HEK293T (cell line): ENCODE measurements around the gene SEC31A.

Source experiments
- ARNT ChIP-seq: fragments of 450-650 bp; IDR thresholded peaks from 2 replicates; pipeline ENCODE4 v1.6.1; 2017; ENCODE audit warnings: mild to moderate bottlenecking
- BHLHE40 ChIP-seq: fragments of 450-650 bp; IDR thresholded peaks from 2 replicates; pipeline ENCODE4 v1.6.1; 2016; ENCODE audit warnings: mild to moderate bottlenecking, moderate library complexity, borderline replicate concordance
- CTBP1 ChIP-seq: fragments of 450-650 bp; IDR thresholded peaks from 2 replicates; pipeline ENCODE4 v1.6.1; 2016; ENCODE audit warnings: borderline replicate concordance
- FOXK2 ChIP-seq: fragments of 450-650 bp; IDR thresholded peaks from 2 replicates; pipeline ENCODE4 v1.6.1; 2016; ENCODE audit warnings: mild to moderate bottlenecking
- FOXM1 ChIP-seq: fragments of 450-650 bp; IDR thresholded peaks from 2 replicates; pipeline ENCODE4 v1.6.1; 2017; ENCODE audit warnings: mild to moderate bottlenecking, borderline replicate concordance
- LEF1 ChIP-seq: fragments of 450-650 bp; IDR thresholded peaks from 2 replicates; pipeline ENCODE4 v1.6.1; 2017; ENCODE audit warnings: mild to moderate bottlenecking, borderline replicate concordance
- NFRKB ChIP-seq: fragments of 450-650 bp; IDR thresholded peaks from 2 replicates; pipeline ENCODE4 v1.6.1; 2016; ENCODE audit warnings: mild to moderate bottlenecking, moderate library complexity
- SP1 ChIP-seq: fragments of 450-650 bp; IDR thresholded peaks from 2 replicates; pipeline ENCODE4 v1.6.1; 2017
- TARDBP ChIP-seq: fragments of 450-650 bp; IDR thresholded peaks from 2 replicates; pipeline ENCODE4 v1.6.1; 2016
- ZNF384 ChIP-seq: fragments of 450-650 bp; IDR thresholded peaks from 2 replicates; pipeline ENCODE4 v1.6.1; 2016
- TF ChIP-seq, protein P1 (sequence below): fragments of 450-650 bp; IDR thresholded peaks from 2 replicates; pipeline ENCODE4 v1.6.1; 2016

DNA sequence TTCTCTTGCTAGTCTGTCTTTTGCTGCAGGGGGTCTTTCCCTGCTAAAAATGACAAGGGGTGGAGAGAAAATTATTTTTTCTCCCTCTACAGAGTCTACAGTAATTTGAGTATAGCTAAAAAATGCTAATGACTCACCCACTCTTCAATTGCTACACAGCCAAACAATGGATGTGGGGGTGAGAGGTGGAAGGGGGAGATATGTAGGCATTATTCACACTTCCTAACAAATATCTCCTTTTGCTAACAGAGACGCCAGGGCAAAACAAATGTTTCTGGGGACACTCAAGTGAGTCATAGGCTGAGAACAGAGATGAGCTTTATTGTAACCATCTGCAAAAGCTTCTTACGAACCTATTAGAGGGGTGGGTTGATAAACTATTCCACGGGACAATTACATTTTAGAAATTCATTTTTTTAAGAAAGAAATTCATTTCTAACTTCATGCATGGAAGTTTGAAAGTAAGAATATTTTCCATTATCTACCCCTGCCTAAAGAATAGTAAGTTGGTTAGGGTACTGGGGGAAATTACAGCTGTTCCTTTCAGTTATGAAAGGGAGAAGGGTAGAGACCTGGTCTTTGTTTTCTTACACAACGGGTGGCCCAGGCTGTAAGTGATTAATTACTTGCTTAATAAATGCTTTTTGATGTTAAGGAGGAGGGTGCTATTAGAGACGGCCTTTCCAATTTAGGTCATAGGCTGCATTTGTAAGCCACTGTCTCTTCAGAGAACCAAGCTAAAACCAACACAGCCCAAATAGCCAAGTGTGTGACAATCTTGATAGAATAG is 105.1 kb downstream of the SEC31A start:
- TF ChIP-seq TARDBP: no peak
- TF ChIP-seq NFRKB: no peak
- TF ChIP-seq, protein P1, sequence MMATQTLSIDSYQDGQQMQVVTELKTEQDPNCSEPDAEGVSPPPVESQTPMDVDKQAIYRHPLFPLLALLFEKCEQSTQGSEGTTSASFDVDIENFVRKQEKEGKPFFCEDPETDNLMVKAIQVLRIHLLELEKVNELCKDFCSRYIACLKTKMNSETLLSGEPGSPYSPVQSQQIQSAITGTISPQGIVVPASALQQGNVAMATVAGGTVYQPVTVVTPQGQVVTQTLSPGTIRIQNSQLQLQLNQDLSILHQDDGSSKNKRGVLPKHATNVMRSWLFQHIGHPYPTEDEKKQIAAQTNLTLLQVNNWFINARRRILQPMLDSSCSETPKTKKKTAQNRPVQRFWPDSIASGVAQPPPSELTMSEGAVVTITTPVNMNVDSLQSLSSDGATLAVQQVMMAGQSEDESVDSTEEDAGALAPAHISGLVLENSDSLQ: no peak
- no peak for TF ChIP-seq ARNT
- no peak for TF ChIP-seq FOXK2
- TF ChIP-seq BHLHE40: no peak
- TF ChIP-seq CTBP1: no peak
- no peak for TF ChIP-seq FOXM1
- no peak for TF ChIP-seq ZNF384
- no peak for TF ChIP-seq SP1
- TF ChIP-seq LEF1: no peak
